ENCODE results near the gene SMARCB1.

SMARCB1 gene

GRCh38 chr22:23831781-23832180 lies 45.0 kb downstream of the SMARCB1 start:
- DNase-seq (ENCODE audit: low spot score): no peak

- no peak for DNase-seq (ENCODE audit: low spot score)
Measured at GRCh38 chr22:23832226-23833016, 45.7 kb downstream of the SMARCB1 start.

- DNase-seq (ENCODE audit: low spot score): no peak
Measured at GRCh38 chr22:23833017-23833751, 46.4 kb downstream of the SMARCB1 start.

GRCh38 chr22:23833911-23834317 lies 47.1 kb downstream of the SMARCB1 start:
- no peak for DNase-seq (ENCODE audit: low spot score)

- no peak for DNase-seq (ENCODE audit: low spot score)
Measured at GRCh38 chr22:23834406-23834792, 47.6 kb downstream of the SMARCB1 start.

- DNase-seq (ENCODE audit: low spot score): no peak
Measured at GRCh38 chr22:23834793-23835483, 48.2 kb downstream of the SMARCB1 start.

- no peak for DNase-seq (ENCODE audit: low spot score)
Measured at GRCh38 chr22:23835484-23836144, 48.8 kb downstream of the SMARCB1 start.

GRCh38 chr22:23836281-23836680 lies 49.5 kb downstream of the SMARCB1 start:
- no peak for DNase-seq (ENCODE audit: low spot score)

GRCh38 chr22:23836692-23837495 lies 50.1 kb downstream of the SMARCB1 start:
- DNase-seq (ENCODE audit: low spot score): no peak

GRCh38 chr22:23837496-23837859 lies 50.7 kb downstream of the SMARCB1 start:
- DNase-seq (ENCODE audit: low spot score): no peak

GRCh38 chr22:23837911-23838680 lies 51.3 kb downstream of the SMARCB1 start:
- no peak for DNase-seq (ENCODE audit: low spot score)

- peak; percentile 97 for DNase-seq (ENCODE audit: low spot score)
Measured at GRCh38 chr22:23838681-23839468, 52.1 kb downstream of the SMARCB1 start, which contains the start of gene DERL3. Gene DERL3 (minus strand): TSS chr22:23839006. CDS start chr22:23838987, 19 bp downstream.

GRCh38 chr22:23840026-23840425 lies 53.3 kb downstream of the SMARCB1 start:
- no peak for DNase-seq (ENCODE audit: low spot score)

- no peak for DNase-seq (ENCODE audit: low spot score)
Measured at GRCh38 chr22:23841292-23841691, 54.5 kb downstream of the SMARCB1 start.

- DNase-seq (ENCODE audit: low spot score): no peak
Measured at GRCh38 chr22:23841736-23842445, 55.1 kb downstream of the SMARCB1 start.

- DNase-seq (ENCODE audit: low spot score): no peak
Measured at GRCh38 chr22:23842599-23842998, 55.8 kb downstream of the SMARCB1 start.

- DNase-seq (ENCODE audit: low spot score): no peak
Measured at GRCh38 chr22:23844739-23845202, 58.0 kb downstream of the SMARCB1 start.

GRCh38 chr22:23845265-23846080 lies 58.7 kb downstream of the SMARCB1 start:
- no peak for DNase-seq (ENCODE audit: low spot score)
